ENCODE data around the gene DARS1. TPM values are rescaled to one million over a fixed set of nuclear protein-coding genes. Genes with fewer than 3 reads are reported as not detected.

Gene DARS1
- total and polyA plus RNA-seq, 2 donors (not counting 1 experiment from before 2014, with no cell fraction given): 36.7 to 88.3 TPM

DNA sequence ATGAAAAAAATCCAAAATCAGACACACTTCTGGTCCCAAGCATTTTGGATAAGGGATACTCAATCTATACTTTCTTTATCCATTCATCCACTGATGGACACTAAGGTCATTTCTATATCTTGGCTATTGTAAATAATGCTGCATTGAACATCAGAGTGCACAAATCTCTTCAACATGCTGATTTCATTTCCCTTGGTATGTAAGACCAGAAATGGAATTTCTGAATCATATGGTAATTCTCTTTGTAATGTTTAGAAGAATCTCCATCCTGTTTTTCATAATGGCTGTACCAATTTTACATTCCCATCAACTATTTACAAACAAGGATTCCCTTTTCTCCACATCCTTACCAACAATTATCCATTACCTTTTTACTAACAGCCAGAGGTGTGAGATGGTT lies 75.5 kb downstream of the DARS1 start:
- Histone ChIP-seq H3K9me3 (ENCODE audit: control extremely low read depth in 1 of 3, control insufficient read depth in 2 of 3, insufficient read depth in 1 of 3, low read length in 2 of 3) (peaks cover 0 to 2% (median 0%) of the 10 kb centered on the region in 3 donors), H3K36me3 (replicated peaks in 1 of 2; ENCODE audit: control extremely low read depth in 1 of 2, control insufficient read depth in 1 of 2, extremely low read depth in 1 of 2, insufficient read depth in 2 of 2, low read length in 1 of 2) (peaks cover 19 to 35% of the 10 kb centered on the region in 2 experiments), H3K4me2 (replicated peaks; ENCODE audit: low read depth, low read length, poor library complexity, severe bottlenecking) (no peak overlapping the region), H3K27me3 (replicated peaks in 1 of 4; ENCODE audit: control extremely low read depth in 1 of 4, control insufficient read depth in 3 of 4, insufficient read depth in 4 of 4, low read length in 3 of 4) (no peaks in the 10 kb centered on the region), H3K4me1 (ENCODE audit: control insufficient read depth in 2 of 2, insufficient read depth in 2 of 2, low read length in 2 of 2) (no peaks in the 10 kb centered on the region), H3K4me3 (ENCODE audit: control extremely low read depth in 1 of 5, extremely low read depth in 1 of 5, insufficient read depth in 1 of 5, low read depth in 2 of 5, low read length in 4 of 5) (no peak overlapping the region), H4K20me1 (ENCODE audit: control insufficient read depth, insufficient read depth, low read length, poor library complexity, severe bottlenecking) (no peaks in the 10 kb centered on the region), H3K9ac (ENCODE audit: low read length) (no peak overlapping the region), H3K79me2 (ENCODE audit: control insufficient read depth, insufficient read depth, low read length) (no peaks in the 10 kb centered on the region), H2AFZ (ENCODE audit: insufficient read depth, low read depth, low read length, poor library complexity, severe bottlenecking) (no peak overlapping the region), H3K27ac (ENCODE audit: low read length in 2 of 2) (no peak overlapping the region)
- CTCF ChIA-PET: interaction anchor here (1.7 kb wide), 1 partner anchor 474 kb away, joined by 22 read pairs; no protein-coding TSS in a partner anchor
- Mint-ChIP-seq H3K9me3 (ENCODE audit: insufficient read depth) (no peaks in the 10 kb centered on the region), H3K4me3 (no peak overlapping the region), H3K27ac (no peak overlapping the region), H3K4me1 (peaks cover 2% of the 10 kb centered on the region), H3K27me3 (no peaks in the 10 kb centered on the region)
- no peak for ATAC-seq (ENCODE audit: low read depth)
- POLR2A ChIA-PET: no interaction called here
- TF ChIP-seq, protein P1, sequence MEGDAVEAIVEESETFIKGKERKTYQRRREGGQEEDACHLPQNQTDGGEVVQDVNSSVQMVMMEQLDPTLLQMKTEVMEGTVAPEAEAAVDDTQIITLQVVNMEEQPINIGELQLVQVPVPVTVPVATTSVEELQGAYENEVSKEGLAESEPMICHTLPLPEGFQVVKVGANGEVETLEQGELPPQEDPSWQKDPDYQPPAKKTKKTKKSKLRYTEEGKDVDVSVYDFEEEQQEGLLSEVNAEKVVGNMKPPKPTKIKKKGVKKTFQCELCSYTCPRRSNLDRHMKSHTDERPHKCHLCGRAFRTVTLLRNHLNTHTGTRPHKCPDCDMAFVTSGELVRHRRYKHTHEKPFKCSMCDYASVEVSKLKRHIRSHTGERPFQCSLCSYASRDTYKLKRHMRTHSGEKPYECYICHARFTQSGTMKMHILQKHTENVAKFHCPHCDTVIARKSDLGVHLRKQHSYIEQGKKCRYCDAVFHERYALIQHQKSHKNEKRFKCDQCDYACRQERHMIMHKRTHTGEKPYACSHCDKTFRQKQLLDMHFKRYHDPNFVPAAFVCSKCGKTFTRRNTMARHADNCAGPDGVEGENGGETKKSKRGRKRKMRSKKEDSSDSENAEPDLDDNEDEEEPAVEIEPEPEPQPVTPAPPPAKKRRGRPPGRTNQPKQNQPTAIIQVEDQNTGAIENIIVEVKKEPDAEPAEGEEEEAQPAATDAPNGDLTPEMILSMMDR (IDR thresholded peaks at IDR 0.05): no peak
- TF ChIP-seq EZH2 (IDR thresholded peaks at IDR 0.05; ENCODE audit: borderline replicate concordance, insufficient read depth, low read depth, low read length, poor library complexity, severe bottlenecking): no peak
- intact Hi-C loops (cut with micrococcal nuclease): loop anchor here (5.0 kb wide), 1 partner anchor 757 kb away; no protein-coding TSS in a partner anchor
- DNase-seq: no peak

DNA sequence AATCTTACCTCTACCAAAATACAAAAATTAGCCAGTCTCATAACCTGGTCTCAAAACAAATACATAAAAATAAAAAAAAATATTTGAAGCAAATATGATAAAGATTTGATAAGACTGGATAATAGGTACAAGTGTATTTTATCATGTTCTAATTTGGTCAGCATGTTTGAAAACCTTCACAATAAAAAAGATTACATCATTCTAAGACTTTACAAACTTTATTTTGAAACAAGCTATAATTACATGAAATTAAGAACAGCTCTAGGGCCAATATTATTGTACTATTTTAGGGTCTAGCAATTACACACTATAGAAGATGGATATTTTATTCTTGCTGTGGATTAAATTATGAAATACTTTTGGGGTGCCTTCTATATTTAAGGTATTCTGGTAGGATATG lies 79.7 kb downstream of the DARS1 start:
- H3K9me3 ChIP-seq (ENCODE audit: control extremely low read depth in 1 of 3, control insufficient read depth in 2 of 3, insufficient read depth in 1 of 3, low read length in 2 of 3): peaks cover 0 to 2% (median 0%) of the 10 kb centered on the region in 3 donors
- DNase-seq: no peak
- H3K4me1 Mint-ChIP-seq: no peaks in the 10 kb centered on the region
- no peaks in the 10 kb centered on the region for H3K27me3 ChIP-seq (replicated peaks in 1 of 4; ENCODE audit: control extremely low read depth in 1 of 4, control insufficient read depth in 3 of 4, insufficient read depth in 4 of 4, low read length in 3 of 4)
- no peaks in the 10 kb centered on the region for H3K9me3 Mint-ChIP-seq (ENCODE audit: insufficient read depth)
- no peaks in the 10 kb centered on the region for H3K79me2 ChIP-seq (ENCODE audit: control insufficient read depth, insufficient read depth, low read length)
- no peak overlapping the region for H2AFZ ChIP-seq (ENCODE audit: insufficient read depth, low read depth, low read length, poor library complexity, severe bottlenecking)
- H3K36me3 ChIP-seq (replicated peaks in 1 of 2; ENCODE audit: control extremely low read depth in 1 of 2, control insufficient read depth in 1 of 2, extremely low read depth in 1 of 2, insufficient read depth in 2 of 2, low read length in 1 of 2): peaks cover 20 to 24% of the 10 kb centered on the region in 2 experiments
- TF ChIP-seq EZH2 (IDR thresholded peaks at IDR 0.05; ENCODE audit: borderline replicate concordance, insufficient read depth, low read depth, low read length, poor library complexity, severe bottlenecking): no peak
- TF ChIP-seq, protein P1 (IDR thresholded peaks at IDR 0.05): no peak
- H3K9ac ChIP-seq (ENCODE audit: low read length): no peak overlapping the region
- intact Hi-C loops (cut with micrococcal nuclease): no loop called here
- ChIA-PET POLR2A (no interaction called here), CTCF (interaction anchor here (0.7 to 1.2 kb wide), 3 partner anchors 8 to 12 kb away, joined by 3 read pairs; no protein-coding TSS in a partner anchor)
- H3K27ac Mint-ChIP-seq: no peak overlapping the region
- H3K4me3 Mint-ChIP-seq: no peak overlapping the region
- ATAC-seq (ENCODE audit: low read depth): no peak
- H3K4me2 ChIP-seq (replicated peaks; ENCODE audit: low read depth, low read length, poor library complexity, severe bottlenecking): no peak overlapping the region
- H3K27ac ChIP-seq (ENCODE audit: low read length in 2 of 2): no peak overlapping the region
- H4K20me1 ChIP-seq (ENCODE audit: control insufficient read depth, insufficient read depth, low read length, poor library complexity, severe bottlenecking): no peaks in the 10 kb centered on the region
- H3K4me1 ChIP-seq (ENCODE audit: control insufficient read depth in 2 of 2, insufficient read depth in 2 of 2, low read length in 2 of 2): no peaks in the 10 kb centered on the region
- no peak overlapping the region for H3K4me3 ChIP-seq (ENCODE audit: control extremely low read depth in 1 of 5, extremely low read depth in 1 of 5, insufficient read depth in 1 of 5, low read depth in 2 of 5, low read length in 4 of 5)
- H3K27me3 Mint-ChIP-seq: no peaks in the 10 kb centered on the region

All from B cell (primary cell).